ENCODE measurements around the gene HPN.

HPN gene

DNA sequence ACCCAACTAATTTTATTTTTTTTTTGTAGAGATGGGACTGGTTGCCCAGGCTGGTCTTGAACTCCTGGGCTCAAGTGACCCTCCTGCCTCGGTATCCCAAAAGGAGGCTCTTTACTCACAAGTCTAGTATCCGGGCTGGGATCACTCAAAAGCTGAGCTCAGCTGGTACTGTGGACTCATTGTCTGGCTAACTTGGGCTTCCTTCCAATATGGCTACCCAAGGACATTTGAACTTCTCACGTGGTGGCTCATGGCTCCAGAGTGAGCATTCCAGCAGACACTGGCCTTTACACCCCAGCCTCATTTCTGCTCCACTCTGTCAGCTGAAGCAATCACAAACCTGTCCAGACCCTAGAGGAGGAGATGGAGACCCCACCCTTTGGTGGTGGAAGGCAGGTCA, 28.9 kb downstream of the HPN start:
- Histone ChIP-seq H3K4me3 (ENCODE audit: low read length) (no peak overlapping the region), H3K36me3 (ENCODE audit: control insufficient read depth, low read length) (no peaks in the 10 kb centered on the region), H3K79me2 (ENCODE audit: control insufficient read depth, low read length) (no peaks in the 10 kb centered on the region), H3K27ac (ENCODE audit: low read depth, low read length) (no peak overlapping the region), H3K27me3 (ENCODE audit: control insufficient read depth, low read length) (no peaks in the 10 kb centered on the region), H3K4me2 (ENCODE audit: low read length) (no peak overlapping the region), H4K20me1 (ENCODE audit: control insufficient read depth, insufficient read depth, low read depth, low read length) (no peaks in the 10 kb centered on the region), H3K9me2 (replicated peaks; ENCODE audit: control insufficient read depth, low read length) (no peaks in the 10 kb centered on the region), H3K9me3 (ENCODE audit: control insufficient read depth, insufficient read depth, low read length) (no peaks in the 10 kb centered on the region), H3F3A (ENCODE audit: control insufficient read depth, insufficient read depth) (0 out of 2 replicates have a peak, but pooled peaks cover 3% of the 10 kb centered on the region), H3K4me1 (ENCODE audit: control insufficient read depth, low read length) (peaks cover 39% of the 10 kb centered on the region)
- no peak for TF ChIP-seq EZH2phosphoT487 (IDR thresholded peaks at IDR 0.05; ENCODE audit: borderline replicate concordance, low read length)
- TF ChIP-seq CTCF (IDR thresholded peaks at IDR 0.05; ENCODE audit: low read depth, low read length, poor library complexity, severe bottlenecking) = no peak

DNA sequence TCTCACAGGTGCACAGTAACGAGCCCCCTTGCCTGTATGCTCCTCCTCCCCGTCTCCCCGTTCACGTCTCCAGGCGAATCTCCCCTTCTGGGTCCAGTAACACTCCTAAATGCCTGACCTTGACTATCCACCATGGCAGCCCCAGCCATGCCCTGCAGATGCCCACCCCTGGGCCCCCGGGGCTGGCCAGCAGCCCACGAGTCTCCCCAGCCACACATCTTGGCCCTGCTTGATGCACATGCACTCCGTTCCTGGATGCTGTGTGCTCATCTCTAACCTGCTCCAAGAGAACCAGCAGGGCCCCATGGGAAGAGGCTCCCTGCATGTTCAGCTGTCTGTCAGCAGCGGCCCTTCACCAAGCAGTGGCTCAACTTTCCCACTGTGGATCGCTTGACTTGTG, 32.0 kb downstream of the HPN start:
- Histone ChIP-seq H3K79me2 (ENCODE audit: control insufficient read depth, low read length) (no peaks in the 10 kb centered on the region), H3K4me3 (ENCODE audit: low read length) (no peak overlapping the region), H3K9me2 (replicated peaks; ENCODE audit: control insufficient read depth, low read length) (no peaks in the 10 kb centered on the region), H3K27ac (ENCODE audit: low read depth, low read length) (no peak overlapping the region), H3F3A (ENCODE audit: control insufficient read depth, insufficient read depth) (0 out of 2 replicates have a peak, but pooled peaks cover 3% of the 10 kb centered on the region), H3K9me3 (ENCODE audit: control insufficient read depth, insufficient read depth, low read length) (no peaks in the 10 kb centered on the region), H3K36me3 (ENCODE audit: control insufficient read depth, low read length) (no peaks in the 10 kb centered on the region), H4K20me1 (ENCODE audit: control insufficient read depth, insufficient read depth, low read depth, low read length) (no peaks in the 10 kb centered on the region), H3K4me2 (ENCODE audit: low read length) (no peak overlapping the region), H3K4me1 (ENCODE audit: control insufficient read depth, low read length) (peaks cover 32% of the 10 kb centered on the region), H3K27me3 (ENCODE audit: control insufficient read depth, low read length) (no peaks in the 10 kb centered on the region)
- TF ChIP-seq EZH2phosphoT487 (IDR thresholded peaks at IDR 0.05; ENCODE audit: borderline replicate concordance, low read length) (no peak), CTCF (IDR thresholded peaks at IDR 0.05; ENCODE audit: low read depth, low read length, poor library complexity, severe bottlenecking) (no peak)

DNA sequence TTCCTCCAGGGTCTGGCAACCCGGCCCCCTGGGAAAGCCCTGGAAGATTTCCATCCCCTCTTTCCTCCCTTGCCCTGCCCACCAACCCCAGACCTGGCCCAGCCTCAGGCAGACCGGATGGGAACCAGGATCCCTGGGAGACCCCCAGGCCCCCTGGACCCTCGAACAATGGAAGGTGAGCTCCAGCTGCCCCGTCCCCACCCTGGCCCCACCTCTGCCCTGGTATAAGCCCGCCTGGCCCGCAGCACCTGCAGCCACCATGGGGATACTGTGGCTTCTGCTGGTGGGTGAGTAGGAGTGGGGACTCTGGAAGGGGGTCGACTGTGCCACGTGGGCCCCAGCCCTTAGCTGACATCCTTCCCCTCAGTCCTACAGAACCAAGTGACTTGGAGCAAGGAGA, 32.4 kb downstream of the HPN start:
- Histone ChIP-seq H3K9me2 (replicated peaks; ENCODE audit: control insufficient read depth, low read length) (no peaks in the 10 kb centered on the region), H4K20me1 (ENCODE audit: control insufficient read depth, insufficient read depth, low read depth, low read length) (no peaks in the 10 kb centered on the region), H3K79me2 (ENCODE audit: control insufficient read depth, low read length) (no peaks in the 10 kb centered on the region), H3K27ac (ENCODE audit: low read depth, low read length) (no peak overlapping the region), H3K27me3 (ENCODE audit: control insufficient read depth, low read length) (no peaks in the 10 kb centered on the region), H3K4me2 (ENCODE audit: low read length) (no peak overlapping the region), H3F3A (ENCODE audit: control insufficient read depth, insufficient read depth) (0 out of 2 replicates have a peak, but pooled peaks cover 3% of the 10 kb centered on the region), H3K4me3 (ENCODE audit: low read length) (no peak overlapping the region), H3K9me3 (ENCODE audit: control insufficient read depth, insufficient read depth, low read length) (no peaks in the 10 kb centered on the region), H3K36me3 (ENCODE audit: control insufficient read depth, low read length) (no peaks in the 10 kb centered on the region), H3K4me1 (ENCODE audit: control insufficient read depth, low read length) (peaks cover 32% of the 10 kb centered on the region)
- no peak for TF ChIP-seq EZH2phosphoT487 (IDR thresholded peaks at IDR 0.05; ENCODE audit: borderline replicate concordance, low read length)
- no peak for TF ChIP-seq CTCF (IDR thresholded peaks at IDR 0.05; ENCODE audit: low read depth, low read length, poor library complexity, severe bottlenecking)

Data from DOHH2 (cell line).